Globus pallidus (tissue), 1 donor: ENCODE results near the gene TRABD2B.

ENCODE experiments used
- DNase-seq: peaks from one replicate; pipeline ENCODE4 v3.0.0-alpha.2; 2015; ENCODE audit warnings: low spot score

Gene TRABD2B

DNA sequence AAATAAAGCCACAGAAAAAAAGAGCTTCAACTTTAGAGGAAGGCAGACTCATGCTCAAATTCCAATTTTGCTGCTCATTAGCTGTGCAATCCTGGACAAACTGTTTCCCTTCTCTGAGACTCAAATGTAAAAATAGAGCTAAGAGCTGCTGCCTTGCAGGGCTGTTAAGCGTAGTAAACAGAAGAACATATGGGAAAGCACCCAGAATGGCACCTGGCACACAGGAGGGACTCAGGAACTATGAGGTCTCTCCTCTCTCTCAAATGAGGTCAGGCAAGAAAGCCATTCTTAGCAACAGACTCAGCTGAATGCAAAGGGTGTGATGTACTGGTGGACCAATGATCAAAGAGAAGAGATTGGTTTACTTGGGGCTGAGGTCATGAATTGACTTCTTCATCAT, 61.3 kb downstream of the TRABD2B start:
- DNase-seq = no peak

DNA sequence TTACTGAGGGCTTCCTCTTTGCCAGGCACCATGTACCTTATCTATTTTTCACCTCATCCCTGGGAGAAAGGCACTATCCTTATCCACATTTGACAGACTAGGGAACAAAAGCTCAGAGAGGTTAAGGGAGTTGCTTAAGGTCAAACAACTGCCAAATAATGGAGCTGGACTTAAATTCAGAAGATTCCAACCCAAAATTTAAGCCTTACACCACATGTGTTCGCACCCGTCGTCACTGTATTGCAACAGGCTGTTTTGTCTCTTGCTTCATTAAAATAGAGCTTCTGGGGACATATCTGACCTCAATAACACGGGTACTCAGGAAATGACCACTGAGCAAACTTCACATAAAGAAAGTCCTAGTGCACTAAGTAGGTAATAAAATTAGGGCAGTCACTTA, 62.0 kb downstream of the TRABD2B start:
- no peak for DNase-seq

DNA sequence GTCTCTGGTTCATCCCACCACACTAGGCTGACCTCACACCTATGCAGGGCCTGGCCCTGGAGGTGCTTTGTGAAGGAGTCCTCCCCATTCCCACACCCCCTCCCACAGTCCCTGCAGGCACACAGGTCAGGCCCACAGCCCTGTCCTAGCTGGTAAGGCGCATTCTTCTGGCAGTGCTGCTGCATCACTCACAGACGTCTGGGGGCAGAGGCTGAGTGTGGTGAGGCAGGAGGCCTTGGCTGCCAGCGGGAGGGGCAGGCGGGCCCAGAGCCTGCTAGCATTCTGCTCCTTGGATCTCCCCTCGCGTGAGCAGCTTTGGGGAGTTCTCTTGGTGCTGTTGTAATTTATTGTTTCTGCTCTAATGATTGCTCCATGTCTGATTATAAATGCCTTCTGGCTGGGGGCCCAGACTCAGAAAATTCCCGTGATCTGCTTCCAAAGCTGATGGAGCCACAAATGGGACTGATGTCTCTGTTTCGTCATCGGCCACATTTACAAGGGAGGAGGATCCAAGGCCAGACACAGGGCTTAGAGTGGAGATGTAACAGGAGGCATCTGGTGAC, 62.9 kb downstream of the TRABD2B start:
- no peak for DNase-seq

- DNase-seq = no peak
Measured at GRCh38 chr1:47932743-47933142, 64.4 kb downstream of the TRABD2B start.

GRCh38 chr1:47931395-47931794, 65.8 kb downstream of the TRABD2B start:
- DNase-seq = no peak

DNA sequence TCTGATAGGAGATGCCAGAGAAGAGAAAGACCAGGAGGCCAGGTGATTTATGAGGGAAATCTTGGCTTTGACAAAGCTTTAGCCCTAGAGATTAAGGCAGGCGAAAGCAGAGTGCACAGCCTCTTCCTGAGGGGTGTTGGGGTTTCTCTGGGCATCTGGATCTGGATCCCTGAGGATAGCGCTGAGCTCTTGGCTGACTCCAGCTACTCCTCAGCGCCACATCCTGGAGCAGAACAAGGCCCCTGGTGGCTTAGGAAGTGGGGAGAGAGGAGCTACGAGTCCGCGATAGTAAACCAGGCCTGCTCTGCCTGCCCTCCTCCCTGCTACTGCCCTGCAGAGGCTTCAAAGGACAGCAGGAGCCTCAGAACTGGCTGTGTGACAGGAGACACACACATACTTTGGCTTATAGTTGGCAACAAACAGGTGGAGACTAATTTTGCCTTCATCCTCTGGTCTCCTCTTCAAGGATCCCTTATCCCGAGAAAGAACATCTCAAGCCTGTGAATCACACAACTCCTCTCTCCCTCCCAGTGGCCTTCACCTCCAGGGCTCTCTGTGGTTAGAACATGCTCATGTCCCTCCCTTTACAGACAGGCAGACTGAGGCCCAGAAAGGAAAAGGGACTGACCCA, 66.9 kb downstream of the TRABD2B start:
- no peak for DNase-seq

GRCh38 chr1:47927165-47927564, 70.0 kb downstream of the TRABD2B start:
- no peak for DNase-seq

- no peak for DNase-seq
Measured at GRCh38 chr1:47926461-47926999, 70.7 kb downstream of the TRABD2B start.

- DNase-seq = no peak
Measured at GRCh38 chr1:47924270-47925048, 72.7 kb downstream of the TRABD2B start.

GRCh38 chr1:47921935-47922415, 75.2 kb downstream of the TRABD2B start:
- no peak for DNase-seq

DNA sequence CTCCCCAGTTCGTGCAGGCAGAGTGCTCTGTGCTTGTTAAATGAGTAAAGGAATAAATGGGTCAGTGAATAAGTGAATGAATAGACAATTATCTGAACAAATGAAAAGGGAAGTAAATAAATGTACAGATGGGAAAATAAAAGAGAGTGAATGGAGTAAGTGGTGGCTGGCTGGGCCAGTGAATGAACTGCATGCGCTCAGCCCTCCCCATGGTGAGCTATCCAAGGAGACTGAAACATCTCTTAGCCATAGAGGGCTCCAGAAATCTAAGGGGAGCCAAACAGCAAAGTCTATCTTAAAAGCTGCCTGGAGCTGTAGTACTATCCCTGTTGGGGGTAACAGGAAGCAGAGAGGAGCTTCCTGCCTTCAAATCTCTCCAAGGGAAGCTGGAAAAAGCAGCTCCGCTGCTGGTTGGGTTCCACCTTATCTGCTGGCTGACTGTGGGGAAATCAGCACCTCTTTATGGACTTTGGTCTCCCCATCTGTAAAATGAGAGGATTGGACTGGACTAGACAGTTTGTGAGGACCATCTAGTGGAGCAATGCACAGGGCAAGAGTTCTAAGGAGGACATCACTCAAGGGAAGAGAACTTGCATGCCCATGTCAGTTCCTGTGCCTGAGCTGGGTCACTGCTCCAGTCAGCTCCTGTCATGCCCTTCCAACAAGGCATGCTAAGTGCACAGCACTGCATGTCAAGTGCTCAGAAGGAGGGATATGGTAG, 77.9 kb downstream of the TRABD2B start:
- DNase-seq = no peak

GRCh38 chr1:47918257-47918867, 78.8 kb downstream of the TRABD2B start:
- no peak for DNase-seq

DNA sequence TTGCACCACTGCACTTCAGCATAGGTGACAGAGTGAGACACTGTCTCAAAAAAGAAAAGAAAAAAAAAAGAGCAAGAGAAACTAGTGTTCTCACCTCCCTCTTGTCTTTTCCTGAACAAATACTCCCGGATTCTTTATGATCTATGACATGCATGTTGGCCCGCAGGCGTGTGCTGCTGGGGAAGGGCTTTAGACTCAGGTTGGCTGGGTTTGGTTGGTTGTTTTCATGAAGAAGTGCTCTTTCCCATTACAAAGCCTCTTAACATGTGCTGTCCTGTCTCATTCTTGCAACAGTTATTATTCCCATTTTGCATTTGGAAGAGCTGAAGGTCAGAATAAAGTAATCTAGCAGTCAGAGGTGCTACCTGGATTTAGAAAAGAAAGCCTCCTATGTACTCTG, 79.5 kb downstream of the TRABD2B start:
- no peak for DNase-seq

- no peak for DNase-seq
Measured at GRCh38 chr1:47915677-47916353, 81.4 kb downstream of the TRABD2B start.

- no peak for DNase-seq
Measured at GRCh38 chr1:47914952-47915676, 82.1 kb downstream of the TRABD2B start.

- DNase-seq = no peak
Measured at GRCh38 chr1:47914218-47914938, 82.8 kb downstream of the TRABD2B start.

DNA sequence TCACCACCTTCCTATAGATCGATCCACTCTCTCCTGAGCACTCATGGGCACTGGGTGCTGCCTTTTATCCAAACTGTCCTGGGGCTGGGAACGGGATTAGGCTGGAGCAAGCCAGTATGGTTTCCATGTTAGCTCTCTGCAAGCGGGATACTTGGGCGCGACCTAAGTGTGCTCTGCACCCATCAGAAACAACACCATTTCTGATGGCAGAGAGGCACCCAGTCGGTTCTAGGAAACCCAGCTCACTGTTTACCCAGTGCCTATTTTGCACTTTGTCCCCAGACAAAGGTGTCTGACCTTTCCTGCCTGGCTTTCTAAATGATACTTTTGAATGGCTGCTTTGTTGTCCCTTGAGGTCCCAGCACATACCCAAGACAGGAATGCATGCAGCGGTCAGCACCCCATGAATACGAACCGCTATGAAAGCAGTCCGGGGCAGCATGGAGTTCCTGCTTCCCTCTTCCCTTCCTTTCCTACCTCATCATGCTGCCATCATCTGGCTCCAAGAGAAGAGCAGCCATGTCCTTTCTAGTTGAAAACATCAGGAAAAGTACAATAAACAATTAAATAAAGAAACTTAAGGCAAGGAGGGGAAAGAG, 83.9 kb downstream of the TRABD2B start:
- DNase-seq = no peak

DNA sequence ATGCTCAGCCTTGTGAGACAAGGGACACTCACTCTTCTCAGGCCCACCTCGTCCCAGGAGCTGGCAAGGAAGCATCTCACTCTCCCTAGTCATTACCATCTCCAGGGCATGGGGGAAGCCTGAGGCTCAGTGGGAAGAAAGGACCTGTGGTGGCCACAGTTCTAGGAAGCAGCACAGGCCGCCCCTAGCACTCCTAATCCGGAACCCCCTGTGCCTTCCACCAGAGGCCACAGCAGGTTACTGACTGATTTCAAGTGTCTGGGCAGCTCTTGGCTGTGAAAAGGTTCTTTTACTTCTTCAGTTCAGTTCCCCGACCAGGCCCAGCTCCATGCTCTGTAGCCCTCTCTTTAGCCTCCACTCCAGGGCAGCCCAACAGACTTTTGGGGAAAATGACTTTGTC, 84.4 kb downstream of the TRABD2B start:
- no peak for DNase-seq

DNA sequence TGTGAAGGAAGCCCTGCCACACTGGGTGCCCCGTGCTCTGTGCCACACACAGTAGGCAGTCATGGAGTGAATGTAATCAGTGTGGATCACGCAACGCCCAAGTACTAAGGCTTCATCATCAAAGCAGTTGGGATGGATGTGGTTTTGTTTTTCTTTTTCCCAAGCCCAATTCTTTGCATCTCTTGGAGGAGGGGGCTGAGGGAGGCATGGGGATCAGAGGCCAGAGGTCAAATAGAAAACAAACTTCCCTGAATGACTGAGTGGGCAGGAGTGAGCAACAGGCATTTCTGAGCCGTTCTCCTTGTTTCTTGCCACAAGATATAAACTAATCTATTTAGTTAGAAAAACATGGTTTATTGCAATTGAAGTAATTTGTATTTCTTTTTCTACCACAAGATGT, 85.3 kb downstream of the TRABD2B start:
- no peak for DNase-seq

- DNase-seq = no peak
Measured at GRCh38 chr1:47911424-47911823, 85.8 kb downstream of the TRABD2B start.
